Endothelial cell of umbilical vein (primary cell): Measurements from ENCODE around the gene GRIK3. TPM values are rescaled to one million over a fixed set of nuclear protein-coding genes. Genes with fewer than 3 reads are reported as not detected.

Experiments used
- BruUV-seq: library from RNA; stranded (reverse); fragments of 400-500 nt; replicated peaks from 2 replicates; lab custom pipeline; 2021; lab: Mats Ljungman, UMichigan
- CTCF ChIA-PET: fragments of 300-600, 350-600 bp; sonication (Branson Sonifier 250); formaldehyde crosslinking; loops from one replicate; lab custom pipeline; 2021; ENCODE audit warnings: antibody characterized with exemption, inconsistent platforms; lab: Charles Lee
- POLR2A ChIA-PET: fragments of 300-600, 350-600 bp; sonication (Branson Sonifier 250); formaldehyde crosslinking; loops from one replicate; lab custom pipeline; 2021; ENCODE audit warnings: antibody characterized with exemption, inconsistent platforms; lab: Charles Lee
- DNase-seq: peaks from one replicate; pipeline ENCODE4 v3.0.0-alpha.2; 2011; ENCODE audit warnings: low read depth, low spot score
- FAIRE-seq: peaks from 2 replicates; lab custom pipeline; 2011; peaks lifted over from hg19 to GRCh38; lab: Jason Lieb, UNC
- H2AFZ ChIP-seq: 2 replicates; pipeline ENCODE4 v1.6.0; 2012; ENCODE audit warnings: low read depth, low read length, control low read depth, inconsistent platforms
- H3K27ac ChIP-seq: 2 replicates; pipeline ENCODE4 v1.5.1; 2011; ENCODE audit warnings: low read depth, mild to moderate bottlenecking, control low read depth, low read length, moderate library complexity; ENCODE audit not compliant: insufficient read depth
- H3K27me3 ChIP-seq, 2 experiments: 2 replicates each; pipeline versions ENCODE4 v1.6.0 to v1.6.1; 2011; ENCODE audit warnings: low read length in 2 of 2, mixed read lengths in 1 of 2; ENCODE audit not compliant: control insufficient read depth in 2 of 2, insufficient read depth in 2 of 2
- H3K36me3 ChIP-seq, 2 experiments: 2 replicates in 1 of 2; 3 replicates in 1 of 2; pipeline ENCODE4 v1.5.1; 2011; ENCODE audit warnings: low read length in 2 of 2, mild to moderate bottlenecking in 1 of 2, moderate library complexity in 1 of 2; ENCODE audit not compliant: control insufficient read depth in 2 of 2, insufficient read depth in 2 of 2; ENCODE audit errors: extremely low read depth in 1 of 2
- H3K4me1 ChIP-seq: 3 replicates; pipeline ENCODE4 v1.5.1; 2011; ENCODE audit warnings: mild to moderate bottlenecking, low read length; ENCODE audit not compliant: control insufficient read depth, insufficient read depth; ENCODE audit errors: extremely low read depth
- H3K4me2 ChIP-seq: 2 replicates; pipeline ENCODE4 v1.6.1; 2011; ENCODE audit warnings: low read length, control low read depth, mixed read lengths; ENCODE audit not compliant: insufficient read depth
- H3K4me3 ChIP-seq, 3 experiments: fragments of 200-600 bp in 1 of 3; sonication (generic), shearing (Covaris generic) in 1 of 3; replicated peaks in 1 of 3; 2 replicates each; pipeline ENCODE4 v1.5.1; 2011 to 2016; ENCODE audit warnings: control low read depth in 3 of 3, low read length in 3 of 3, mild to moderate bottlenecking in 2 of 3, inconsistent platforms in 1 of 3, low read depth in 1 of 3, moderate library complexity in 1 of 3; ENCODE audit not compliant: insufficient read depth in 1 of 3
- H3K79me2 ChIP-seq: 2 replicates; pipeline ENCODE4 v1.6.0; 2012; ENCODE audit warnings: low read length, inconsistent platforms; ENCODE audit not compliant: control insufficient read depth, insufficient read depth
- H3K9ac ChIP-seq: replicated peaks from 2 replicates; pipeline ENCODE3; 2011; ENCODE audit warnings: low read length, control low read depth; ENCODE audit not compliant: insufficient read depth; ENCODE audit errors: extremely low read depth
- H3K9me1 ChIP-seq: replicated peaks from 3 replicates; pipeline ENCODE4 v1.6.0; 2011; ENCODE audit warnings: mild to moderate bottlenecking, low read length; ENCODE audit not compliant: control insufficient read depth, insufficient read depth; ENCODE audit errors: extremely low read depth
- H3K9me3 ChIP-seq: replicated peaks from 2 replicates; pipeline ENCODE4 v1.5.1; 2012; ENCODE audit warnings: low read length, inconsistent platforms; ENCODE audit not compliant: control insufficient read depth, insufficient read depth
- H4K20me1 ChIP-seq: replicated peaks from 2 replicates; pipeline ENCODE3; 2011; ENCODE audit warnings: mild to moderate bottlenecking, low read length; ENCODE audit not compliant: control insufficient read depth, insufficient read depth; ENCODE audit errors: extremely low read depth
- EZH2 ChIP-seq: IDR thresholded peaks from 2 replicates; pipeline ENCODE4 v1.6.1; 2012; ENCODE audit warnings: borderline replicate concordance, low read depth, mild to moderate bottlenecking, moderate library complexity, low read length, inconsistent platforms; ENCODE audit not compliant: severe bottlenecking
- FOS ChIP-seq: IDR thresholded peaks from 2 replicates; pipeline ENCODE4 v1.6.1; 2011; ENCODE audit warnings: mild to moderate bottlenecking, low read length, moderate library complexity, borderline replicate concordance; ENCODE audit not compliant: insufficient read depth
- GATA2 ChIP-seq: IDR thresholded peaks from 2 replicates; pipeline ENCODE4 v1.7.0; 2011; ENCODE audit warnings: low read depth, mild to moderate bottlenecking, moderate library complexity, mixed read lengths, low read length; ENCODE audit not compliant: insufficient read length, insufficient read depth
- JUN ChIP-seq: IDR thresholded peaks from 2 replicates; pipeline ENCODE4 v1.6.1; 2011; ENCODE audit warnings: borderline replicate concordance, low read depth; ENCODE audit not compliant: insufficient read length, insufficient read depth
- MYC ChIP-seq: IDR thresholded peaks from one replicate; pipeline ENCODE4 v1.6.1; 2011; ENCODE audit warnings: mild to moderate bottlenecking, low read depth, low read length
- POLR2A ChIP-seq: IDR thresholded peaks from 2 replicates; pipeline ENCODE4 v1.6.1; 2012; ENCODE audit warnings: low read depth, mild to moderate bottlenecking, control low read depth, low read length
- POLR2AphosphoS5 ChIP-seq: IDR thresholded peaks from 2 replicates; pipeline ENCODE4 v1.6.1; 2012; ENCODE audit warnings: low read depth, mild to moderate bottlenecking, control low read depth, low read length, moderate library complexity; ENCODE audit not compliant: insufficient read depth
- dilution Hi-C: fragments of 300-500 bp; cut with MboI; formaldehyde crosslinking; loops from one replicate; pipeline ENCODE4 v1.15.0; 2019; ENCODE audit warnings: low sequenced_read_pairs; ENCODE audit not compliant: extremely low pct_ligation_motif_present
- intact Hi-C: fragments of 100-400 bp; cut with micrococcal nuclease; formaldehyde crosslinking; loops from one replicate; pipeline ENCODE4 v1.10.0; 2022
- polyA plus RNA-seq, 4 experiments: library from polyadenylated mRNA; depleted of rRNA in 3 of 4; stranded (reverse) in 3 of 4; unstranded in 1 of 4; fragments of >200 nt; gene quantifications; 2 replicates each; pipeline versions ENCODE4 v1.2.1 to v1.2.3, GENCODE V29; 2011 to 2012; ENCODE audit warnings: missing spikeins in 1 of 4
- total RNA-seq: library from RNA; stranded (reverse); gene quantifications from 2 replicates; pipeline ENCODE4 v1.2.3, GENCODE V29; 2021
- TF ChIP-seq, protein P1 (sequence below): IDR thresholded peaks from 2 replicates; pipeline ENCODE4 v1.6.1; 2011; ENCODE audit not compliant: insufficient read depth, insufficient read length
- TF ChIP-seq, protein P2 (sequence below), 2 donors: IDR thresholded peaks; 1 replicate in 1 of 2; 2 replicates in 1 of 2; pipeline ENCODE4 v1.5.1; 2011; ENCODE audit warnings: low read length in 2 of 2, mild to moderate bottlenecking in 2 of 2, moderate library complexity in 2 of 2, control low read depth in 1 of 2, inconsistent platforms in 1 of 2, low read depth in 1 of 2; ENCODE audit not compliant: insufficient read depth in 1 of 2; ENCODE audit errors: extremely low read depth in 1 of 2

Gene GRIK3
- total and polyA plus RNA-seq, 2 donors (not counting 3 experiments of a cell fraction or from before 2014, with no cell fraction given) = not detected

DNA sequence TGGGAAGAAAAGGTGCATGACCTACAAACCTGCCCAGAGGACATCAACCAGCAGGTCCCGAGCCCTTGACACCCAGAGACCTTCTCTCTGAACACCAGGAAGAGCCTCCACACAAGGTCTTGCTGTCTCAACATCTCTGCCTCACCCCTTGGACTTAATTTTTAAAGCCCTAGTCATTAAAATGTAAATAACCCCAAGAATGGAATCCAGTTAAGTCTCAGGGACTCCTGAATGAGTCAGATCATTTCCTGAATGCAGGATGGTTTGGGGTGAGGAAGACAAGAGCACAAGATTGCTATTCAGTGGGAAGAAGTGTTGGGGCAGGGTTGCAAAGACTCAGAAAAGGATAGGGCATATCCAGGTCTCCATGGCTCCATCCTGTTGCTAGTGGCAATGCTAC, 17.8 kb upstream of the GRIK3 start:
- no TSS peak for BruUV-seq
- CTCF ChIA-PET = no interaction called here
- dilution Hi-C loops = no loop called here

More for the DNA sequence above, 17.8 kb upstream of the GRIK3 start:
- no peak overlapping the region for H3K4me3 ChIP-seq
- no peaks in the 10 kb centered on the region for H3K36me3 ChIP-seq
- H3K4me2 ChIP-seq = no peak overlapping the region
- no peaks in the 10 kb centered on the region for H3K79me2 ChIP-seq
- DNase-seq (no peak), FAIRE-seq (no peak)
- no peak overlapping the region for H3K9ac ChIP-seq
- TF ChIP-seq POLR2A (no peak), GATA2 (no peak), JUN (no peak), EZH2 (no peak), MYC (no peak), FOS (no peak), POLR2AphosphoS5 (no peak)
- TF ChIP-seq, protein P1, sequence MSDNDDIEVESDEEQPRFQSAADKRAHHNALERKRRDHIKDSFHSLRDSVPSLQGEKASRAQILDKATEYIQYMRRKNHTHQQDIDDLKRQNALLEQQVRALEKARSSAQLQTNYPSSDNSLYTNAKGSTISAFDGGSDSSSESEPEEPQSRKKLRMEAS = no peak
- TF ChIP-seq, protein P2, sequence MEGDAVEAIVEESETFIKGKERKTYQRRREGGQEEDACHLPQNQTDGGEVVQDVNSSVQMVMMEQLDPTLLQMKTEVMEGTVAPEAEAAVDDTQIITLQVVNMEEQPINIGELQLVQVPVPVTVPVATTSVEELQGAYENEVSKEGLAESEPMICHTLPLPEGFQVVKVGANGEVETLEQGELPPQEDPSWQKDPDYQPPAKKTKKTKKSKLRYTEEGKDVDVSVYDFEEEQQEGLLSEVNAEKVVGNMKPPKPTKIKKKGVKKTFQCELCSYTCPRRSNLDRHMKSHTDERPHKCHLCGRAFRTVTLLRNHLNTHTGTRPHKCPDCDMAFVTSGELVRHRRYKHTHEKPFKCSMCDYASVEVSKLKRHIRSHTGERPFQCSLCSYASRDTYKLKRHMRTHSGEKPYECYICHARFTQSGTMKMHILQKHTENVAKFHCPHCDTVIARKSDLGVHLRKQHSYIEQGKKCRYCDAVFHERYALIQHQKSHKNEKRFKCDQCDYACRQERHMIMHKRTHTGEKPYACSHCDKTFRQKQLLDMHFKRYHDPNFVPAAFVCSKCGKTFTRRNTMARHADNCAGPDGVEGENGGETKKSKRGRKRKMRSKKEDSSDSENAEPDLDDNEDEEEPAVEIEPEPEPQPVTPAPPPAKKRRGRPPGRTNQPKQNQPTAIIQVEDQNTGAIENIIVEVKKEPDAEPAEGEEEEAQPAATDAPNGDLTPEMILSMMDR (IDR thresholded peaks at IDR 0.05; ENCODE audit: extremely low read depth in 1 of 2, insufficient read depth in 1 of 2, low read depth in 1 of 2, low read length in 2 of 2) = no peak
- no peaks in the 10 kb centered on the region for H4K20me1 ChIP-seq
- no peaks in the 10 kb centered on the region for H3K27me3 ChIP-seq
- intact Hi-C loops = no loop called here
- no peaks in the 10 kb centered on the region for H3K4me1 ChIP-seq
- POLR2A ChIA-PET = no interaction called here
- no peak overlapping the region for H2AFZ ChIP-seq
- H3K9me1 ChIP-seq = no peaks in the 10 kb centered on the region
- no peaks in the 10 kb centered on the region for H3K9me3 ChIP-seq
- no peak overlapping the region for H3K27ac ChIP-seq
